K562 (cell line): ENCODE results near the gene RSRP1. TPM values are rescaled to one million over a fixed set of nuclear protein-coding genes. Genes with fewer than 3 reads are reported as not detected.

Experiments used
- CLOCK ChIP-seq: fragments of 250-450 bp; sonication (Bioruptor Pico); IDR thresholded peaks from 2 replicates; pipeline ENCODE4 v1.4.0; 2020; ENCODE audit warnings: mild to moderate bottlenecking, moderate library complexity, borderline replicate concordance
- CSDE1 ChIP-seq, 2 experiments: fragments of 450-650 bp; IDR thresholded peaks; 2 replicates each; pipeline ENCODE4 v1.6.1; 2016; ENCODE audit warnings: mild to moderate bottlenecking in 1 of 2
- E2F3 ChIP-seq: fragments of 250-450 bp; sonication (Bioruptor Pico); IDR thresholded peaks from 2 replicates; pipeline ENCODE4 v1.4.0; 2020; ENCODE audit warnings: mild to moderate bottlenecking
- GTF3C2 ChIP-seq: IDR thresholded peaks from 3 replicates; pipeline ENCODE4 v1.6.1; 2011; ENCODE audit warnings: borderline replicate concordance, mild to moderate bottlenecking, moderate library complexity; ENCODE audit not compliant: insufficient read length; ENCODE audit errors: extremely low read depth
- ILK ChIP-seq: fragments of 450-650 bp; IDR thresholded peaks from 2 replicates; pipeline ENCODE4 v1.6.1; 2016; ENCODE audit warnings: missing genetic modification characterization, low read depth, mild to moderate bottlenecking, missing compliant biosample characterization, moderate library complexity, borderline replicate concordance
- MTF1 ChIP-seq: fragments of 250-450 bp; sonication (Bioruptor Pico); IDR thresholded peaks from 2 replicates; pipeline ENCODE4 v1.9.0; 2021; ENCODE audit warnings: moderate library complexity, mild to moderate bottlenecking, inconsistent platforms, borderline replicate concordance
- NBN ChIP-seq: fragments of 450-650 bp; IDR thresholded peaks from 2 replicates; pipeline ENCODE4 v1.6.1; 2016; ENCODE audit warnings: low read depth, mild to moderate bottlenecking
- RBM39 ChIP-seq: fragments of 200-400 bp; formaldehyde crosslinking; optimal IDR thresholded peaks from 2 replicates; pipeline ENCODE3; 2018; ENCODE audit warnings: low read depth, low read length
- SNRNP70 ChIP-seq: fragments of 200-400 bp; formaldehyde crosslinking; optimal IDR thresholded peaks from 2 replicates; pipeline ENCODE3; 2017; ENCODE audit warnings: low read depth, low read length
- TBL1XR1 ChIP-seq, 2 experiments: IDR thresholded peaks; 2 replicates each; pipeline ENCODE4 v1.6.1; 2012; ENCODE audit warnings: improper control_type of control experiment in 2 of 2, low read length in 2 of 2, mild to moderate bottlenecking in 1 of 2
- U2AF1 ChIP-seq: fragments of 200-400 bp; formaldehyde crosslinking; optimal IDR thresholded peaks from 2 replicates; pipeline ENCODE3; 2017; ENCODE audit warnings: mild to moderate bottlenecking, low read depth, low read length, moderate library complexity
- ZNF75A ChIP-seq: fragments of 450-650 bp; formaldehyde crosslinking; IDR thresholded peaks from 2 replicates; pipeline ENCODE4 v1.4.0; 2020; ENCODE audit warnings: mild to moderate bottlenecking
- polyA plus RNA-seq, 8 experiments: library from polyadenylated mRNA; depleted of rRNA in 4 of 8; stranded (reverse) in 5 of 8; unstranded in 3 of 8; fragments of >200 nt; fragmentation: Nextera tagmentation in 2 of 8; fragmentation: Illumina TruSeq in 1 of 8; extraction: Ambion mirVana in 2 of 8; extraction: Trizol in 1 of 8; gene quantifications; 2 replicates each; pipeline versions ENCODE4 v1.2.1 to v1.2.3, GENCODE V29; 2011 to 2014; ENCODE audit warnings: inconsistent platforms in 1 of 8, missing spikeins in 1 of 8
- total RNA-seq, 7 experiments: library from RNA; depleted of rRNA in 6 of 7; stranded (reverse); fragments of >200 nt in 6 of 7; fragmentation: Illumina TruSeq in 2 of 7; extraction: Trizol in 2 of 7; gene quantifications; 2 replicates each; pipeline versions ENCODE4 v1.2.1 to v1.2.3, GENCODE V29; 2011 to 2021; ENCODE audit warnings: low replicate concordance in 1 of 7

Gene RSRP1
- total and polyA plus RNA-seq, 9 of the 15 experiments (the other 6 are each of a cell fraction or from before 2014, with no cell fraction given): 27.2 to 283 (median 146) TPM

GRCh38 chr1:25247829-25248754 is 838 bp upstream of the RSRP1 start (continued):
- TF ChIP-seq ILK (tag) (no peak), U2AF1 (no peak), CLOCK (CRISPR knock-in tag) (no peak), TBL1XR1 (IDR thresholded peaks at IDR 0.05; ENCODE audit: low read length in 2 of 2) (no peak), ZNF75A (CRISPR knock-in tag) (no peak), GTF3C2 (no peak), MTF1 (CRISPR knock-in tag) (no peak), RBM39 (no peak), CSDE1 (IDR thresholded peaks at IDR 0.05) (no peak), E2F3 (CRISPR knock-in tag) (no peak), SNRNP70 (no peak), NBN (no peak)
